Vagina (tissue), 2 donors: Measurements from ENCODE around the gene SUPT5H. TPM values are rescaled to one million over a fixed set of nuclear protein-coding genes. Genes with fewer than 3 reads are reported as not detected.

Source experiments
- DNase-seq, 2 donors: peaks; one replicate each; pipeline ENCODE4 v3.0.0-alpha.2; 2017; ENCODE audit errors: extremely low spot score in 2 of 2
- H3K27ac ChIP-seq: fragments of 200-600 bp; sonication (generic); one replicate; pipeline ENCODE4 v1.5.1; 2019
- H3K27me3 ChIP-seq: fragments of 200-600 bp; sonication (generic); one replicate; pipeline ENCODE4 v1.5.1; 2019
- H3K36me3 ChIP-seq, 2 donors: fragments of 200-600 bp; sonication (generic); one replicate each; pipeline ENCODE4 v1.5.1; 2017 to 2019
- H3K4me1 ChIP-seq: fragments of 200-600 bp; sonication (generic); one replicate; pipeline ENCODE4 v1.5.1; 2019
- H3K4me3 ChIP-seq, 2 donors: fragments of 200-600 bp; sonication (generic); 1 replicate in 1 of 2; 2 replicates in 1 of 2; pipeline ENCODE4 v1.5.1; 2016 to 2019
- H3K9me3 ChIP-seq: fragments of 200-600 bp; sonication (generic); one replicate; pipeline ENCODE4 v1.5.1; 2019
- CTCF ChIP-seq, 3 experiments: fragments of 450-650 bp in 2 of 3; fragments of 200-600 bp in 1 of 3; sonication (generic) in 1 of 3; IDR thresholded peaks; one replicate each; pipeline ENCODE4 v1.5.1; 2017 to 2019; ENCODE audit warnings: antibody characterized with exemption in 3 of 3, mild to moderate bottlenecking in 2 of 3, moderate library complexity in 2 of 3
- POLR2A ChIP-seq, 2 donors: fragments of 450-650 bp; IDR thresholded peaks; one replicate each; pipeline ENCODE4 v1.6.1; 2017; ENCODE audit warnings: antibody characterized with exemption in 2 of 2, mild to moderate bottlenecking in 2 of 2, moderate library complexity in 2 of 2
- POLR2AphosphoS5 ChIP-seq, 2 donors: sonication (generic); formaldehyde crosslinking; IDR thresholded peaks; one replicate each; pipeline ENCODE4 v1.9.0; 2017; ENCODE audit warnings: antibody characterized with exemption in 2 of 2, mild to moderate bottlenecking in 2 of 2, low read depth in 1 of 2; ENCODE audit not compliant: insufficient read depth in 1 of 2
- intact Hi-C: fragments of 100-400 bp; cut with DNase I; formaldehyde crosslinking; loops from one replicate; pipeline ENCODE4 v1.15.1; 2023
- total RNA-seq: library from RNA; depleted of rRNA; stranded (reverse); fragments of >200 nt; gene quantifications from one replicate; pipeline ENCODE4 v1.2.3, GENCODE V29; 2016

Gene SUPT5H
- total RNA-seq, 1 donor from 2014 or later = 113 TPM

DNA sequence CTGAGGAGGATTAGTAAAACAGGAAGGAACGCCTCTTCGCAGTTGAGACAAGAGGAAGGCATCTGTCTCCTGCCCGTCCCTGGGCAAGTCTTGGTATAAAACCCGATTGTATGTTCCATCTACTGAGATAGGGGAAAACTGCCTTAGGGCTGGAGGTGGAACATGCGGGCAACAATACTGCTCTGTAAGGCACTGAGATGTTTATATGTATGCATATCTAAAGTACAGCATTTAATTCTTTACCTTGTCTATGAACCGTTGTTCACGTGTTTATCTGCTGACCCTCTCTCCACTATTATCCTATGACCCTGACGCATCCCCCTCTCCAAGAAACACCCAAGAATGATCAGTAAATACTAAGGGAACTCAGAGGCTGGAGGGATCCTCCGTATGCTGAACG, 34.5 kb downstream of the SUPT5H start:
- Histone ChIP-seq H3K9me3 (no peaks in the 10 kb centered on the region), H3K4me3 (peak overlapping the region; percentile 72 to 79), H3K27me3 (no peaks in the 10 kb centered on the region), H3K36me3 (peaks cover 0 to 25% of the 10 kb centered on the region in 2 donors), H3K4me1 (peaks cover 25% of the 10 kb centered on the region), H3K27ac (peak overlapping the region; percentile 78)
- TF ChIP-seq CTCF (IDR thresholded peaks at IDR 0.05) (no peak), POLR2AphosphoS5 (IDR thresholded peaks at IDR 0.05; ENCODE audit: insufficient read depth in 1 of 2, low read depth in 1 of 2) (no peak), POLR2A (IDR thresholded peaks at IDR 0.05) (no peak)
- intact Hi-C loops = loop anchor here (5.0 to 10.0 kb wide), 2 partner anchors 52 to 355 kb away; partner anchors contain the start of genes EID2B and PAK4
- DNase-seq = no peak

GRCh38 chr19:39480337-39481228, 35.2 kb downstream of the SUPT5H start, which contains the start of gene TIMM50:
TSS of gene TIMM50 (plus strand) at chr19:39480838. CDS start at chr19:39480854, 16 bp downstream.
- H3K4me1 ChIP-seq = peaks cover 25% of the 10 kb centered on the region
- H3K4me3 ChIP-seq = peak within 1 kb of the TSS; percentile 72 to 79
- intact Hi-C loops = no loop called here
- H3K27ac ChIP-seq = peak within 1 kb of the TSS; percentile 78
- no peaks in the 10 kb centered on the region for H3K9me3 ChIP-seq
- TF ChIP-seq CTCF (IDR thresholded peaks at IDR 0.05) (no peak), POLR2A (IDR thresholded peaks at IDR 0.05) (peak in 1 of 2 donors; percentile 50), POLR2AphosphoS5 (IDR thresholded peaks at IDR 0.05; ENCODE audit: insufficient read depth in 1 of 2, low read depth in 1 of 2) (peak; percentile 90 to 97)
- peak in 1 of 2 donors; percentile 92 for DNase-seq
- peaks cover 0 to 23% of the 10 kb centered on the region in 2 donors for H3K36me3 ChIP-seq
- H3K27me3 ChIP-seq = no peaks in the 10 kb centered on the region

- no peak for DNase-seq
Observed at GRCh38 chr19:39481229-39481545, 35.8 kb downstream of the SUPT5H start.

DNA sequence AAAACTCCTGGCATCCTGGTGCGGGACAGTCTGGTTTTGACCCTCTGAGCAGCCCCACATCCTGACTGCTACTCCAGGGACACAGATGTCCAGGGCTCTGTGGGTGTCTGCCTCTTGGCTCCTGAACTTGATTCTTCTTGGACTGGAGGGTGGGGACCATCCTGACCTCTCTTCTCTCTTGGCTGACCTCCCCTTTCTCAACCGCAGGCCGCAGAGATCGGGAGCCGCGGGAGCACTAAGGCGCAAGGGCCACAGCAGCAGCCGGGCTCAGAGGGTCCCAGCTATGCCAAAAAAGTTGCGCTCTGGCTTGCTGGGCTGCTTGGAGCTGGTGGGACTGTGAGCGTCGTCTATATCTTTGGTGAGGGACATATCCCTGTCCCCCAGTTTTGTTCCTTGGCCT, 36.3 kb downstream of the SUPT5H start:
- Histone ChIP-seq H3K9me3 (no peaks in the 10 kb centered on the region), H3K36me3 (peaks cover 0 to 23% of the 10 kb centered on the region in 2 donors), H3K27me3 (no peaks in the 10 kb centered on the region), H3K4me1 (peaks cover 25% of the 10 kb centered on the region), H3K27ac (no peak overlapping the region), H3K4me3 (peak overlapping the region; percentile 72 to 79)
- TF ChIP-seq CTCF (IDR thresholded peaks at IDR 0.05) (no peak), POLR2A (IDR thresholded peaks at IDR 0.05) (no peak), POLR2AphosphoS5 (IDR thresholded peaks at IDR 0.05; ENCODE audit: insufficient read depth in 1 of 2, low read depth in 1 of 2) (no peak)
- no peak for DNase-seq
- intact Hi-C loops = no loop called here

More at GRCh38 chr19:39481229-39481545, 35.8 kb downstream of the SUPT5H start:
- H3K4me3 ChIP-seq = peak overlapping the region; percentile 72 to 79
- TF ChIP-seq CTCF (IDR thresholded peaks at IDR 0.05) = no peak
- peaks cover 25% of the 10 kb centered on the region for H3K4me1 ChIP-seq
- H3K9me3 ChIP-seq = no peaks in the 10 kb centered on the region
- H3K27me3 ChIP-seq = no peaks in the 10 kb centered on the region
- H3K27ac ChIP-seq = peak overlapping the region; percentile 78
- peaks cover 0 to 23% of the 10 kb centered on the region in 2 donors for H3K36me3 ChIP-seq
- intact Hi-C loops = no loop called here

DNA sequence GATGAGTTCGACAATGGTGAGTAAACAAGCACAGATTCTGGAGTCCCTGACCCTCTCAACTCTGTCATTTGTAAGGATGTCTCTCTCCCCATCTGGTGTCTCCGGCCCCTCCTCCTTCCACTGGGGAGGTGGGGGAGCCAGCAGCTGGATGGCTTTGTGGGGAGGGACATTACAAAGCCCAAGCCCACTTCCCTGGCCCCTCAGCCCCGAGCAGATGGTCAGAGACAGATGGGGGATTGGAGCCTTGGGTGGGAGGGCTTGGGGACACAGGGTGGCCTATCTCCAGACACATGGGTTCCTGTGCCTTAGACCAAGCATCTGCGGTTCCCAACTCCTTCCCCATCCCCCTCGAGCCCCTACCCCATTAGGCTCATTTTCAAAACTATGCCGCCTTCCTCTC, 37.8 kb downstream of the SUPT5H start:
- Histone ChIP-seq H3K4me3 (no peak overlapping the region), H3K4me1 (peaks cover 25% of the 10 kb centered on the region), H3K27ac (no peak overlapping the region), H3K9me3 (no peaks in the 10 kb centered on the region), H3K27me3 (no peaks in the 10 kb centered on the region), H3K36me3 (peaks cover 0 to 33% of the 10 kb centered on the region in 2 donors)
- TF ChIP-seq POLR2AphosphoS5 (IDR thresholded peaks at IDR 0.05; ENCODE audit: insufficient read depth in 1 of 2, low read depth in 1 of 2) (no peak), POLR2A (IDR thresholded peaks at IDR 0.05) (no peak), CTCF (IDR thresholded peaks at IDR 0.05) (no peak)
- DNase-seq = no peak
- intact Hi-C loops = no loop called here
